T-helper 1 cell treated with Interleukin-12 subunit alpha and Interleukin-12 subunit beta and Interleukin-4 antibody, amounts not matched to agents 30 μg/mL and 1 μg/mL, for 36 hours (primary cell): ENCODE data around the gene GCGR.

Experiments
- H3K27ac Mint-ChIP-seq: one replicate; pipeline ENCODE4 v1.8.0; 2021; ENCODE audit warnings: mild to moderate bottlenecking, mixed read lengths
- H3K27me3 Mint-ChIP-seq: one replicate; pipeline ENCODE4 v1.8.0; 2021; ENCODE audit warnings: low read depth, mixed read lengths
- H3K36me3 Mint-ChIP-seq: one replicate; pipeline ENCODE4 v1.8.0; 2021; ENCODE audit warnings: low read depth, mixed read lengths
- H3K4me1 Mint-ChIP-seq: one replicate; pipeline ENCODE4 v1.8.0; 2021; ENCODE audit warnings: low read depth, mixed read lengths
- H3K4me3 Mint-ChIP-seq: one replicate; pipeline ENCODE4 v1.8.0; 2021; ENCODE audit warnings: mild to moderate bottlenecking, moderate library complexity, mixed read lengths
- H3K9me3 Mint-ChIP-seq: one replicate; pipeline ENCODE4 v1.8.0; 2021; ENCODE audit warnings: mixed read lengths

The GCGR gene

DNA sequence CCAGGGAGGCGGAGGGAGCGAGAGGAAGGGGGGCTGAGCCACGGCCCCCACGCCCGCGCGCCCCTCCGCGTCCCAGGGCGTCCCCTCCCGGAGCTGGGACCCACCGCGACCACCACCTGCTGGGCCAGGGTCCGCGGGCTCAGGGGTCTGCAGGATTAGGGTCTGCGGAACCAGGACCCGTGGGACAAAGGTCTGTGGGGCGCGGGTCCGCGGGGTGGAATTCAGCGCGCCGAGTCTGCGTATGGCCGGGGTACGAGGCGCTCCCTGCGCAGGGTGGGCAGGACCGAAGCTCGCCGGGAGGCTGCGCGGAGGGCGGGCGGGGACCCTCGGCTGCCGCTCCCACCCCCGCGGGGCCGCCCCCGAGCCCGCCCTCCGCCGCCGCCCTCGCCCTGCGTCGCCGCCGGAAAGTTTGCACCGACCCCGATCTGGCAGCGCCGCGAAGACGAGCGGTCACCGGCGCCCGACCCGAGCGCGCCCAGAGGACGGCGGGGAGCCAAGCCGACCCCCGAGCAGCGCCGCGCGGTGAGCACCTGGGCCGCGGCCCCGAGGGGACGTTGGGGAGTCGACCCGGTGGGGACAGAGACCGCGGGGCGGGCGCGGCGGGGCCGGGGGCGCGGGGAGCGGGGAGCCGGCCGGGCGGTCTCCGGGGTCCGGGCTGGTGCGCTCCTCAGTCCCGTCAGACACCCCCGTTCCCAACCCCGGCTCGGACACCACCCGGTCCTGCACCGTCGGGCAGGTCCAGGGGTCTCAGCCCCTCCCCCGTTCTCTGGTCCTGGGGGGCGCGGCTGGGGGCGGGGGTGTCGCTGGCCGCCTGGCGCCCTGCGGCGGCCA is at the start of gene GCGR:
GCGR (plus strand) TSS at position 423 of the 831 bp plus-strand sequence. CDS start 4,869 bp downstream, outside the sequence.
- Mint-ChIP-seq H3K4me3 (no peak within 1 kb of the TSS), H3K27me3 (peaks cover 42% of the 10 kb centered on the region), H3K27ac (no peak within 1 kb of the TSS), H3K4me1 (no peaks in the 10 kb centered on the region), H3K9me3 (no peaks in the 10 kb centered on the region), H3K36me3 (no peaks in the 10 kb centered on the region)

- Mint-ChIP-seq H3K27ac (no peak overlapping the region), H3K27me3 (no peaks in the 10 kb centered on the region), H3K4me1 (no peaks in the 10 kb centered on the region), H3K4me3 (no peak overlapping the region), H3K9me3 (no peaks in the 10 kb centered on the region), H3K36me3 (no peaks in the 10 kb centered on the region)
These were observed 11.0 kb upstream of the GCGR start for GRCh38 chr17:81792675-81793615.

- Mint-ChIP-seq H3K27ac (no peak overlapping the region), H3K9me3 (no peaks in the 10 kb centered on the region), H3K27me3 (no peaks in the 10 kb centered on the region), H3K4me1 (no peaks in the 10 kb centered on the region), H3K4me3 (no peak overlapping the region), H3K36me3 (no peaks in the 10 kb centered on the region)
These were observed 9.9 kb upstream of the GCGR start for GRCh38 chr17:81794074-81794476.

- Mint-ChIP-seq H3K9me3 (no peaks in the 10 kb centered on the region), H3K36me3 (no peaks in the 10 kb centered on the region), H3K4me1 (no peaks in the 10 kb centered on the region), H3K4me3 (no peak overlapping the region), H3K27ac (no peak overlapping the region), H3K27me3 (no peaks in the 10 kb centered on the region)
These were observed 9.4 kb upstream of the GCGR start for GRCh38 chr17:81794509-81794908.

DNA sequence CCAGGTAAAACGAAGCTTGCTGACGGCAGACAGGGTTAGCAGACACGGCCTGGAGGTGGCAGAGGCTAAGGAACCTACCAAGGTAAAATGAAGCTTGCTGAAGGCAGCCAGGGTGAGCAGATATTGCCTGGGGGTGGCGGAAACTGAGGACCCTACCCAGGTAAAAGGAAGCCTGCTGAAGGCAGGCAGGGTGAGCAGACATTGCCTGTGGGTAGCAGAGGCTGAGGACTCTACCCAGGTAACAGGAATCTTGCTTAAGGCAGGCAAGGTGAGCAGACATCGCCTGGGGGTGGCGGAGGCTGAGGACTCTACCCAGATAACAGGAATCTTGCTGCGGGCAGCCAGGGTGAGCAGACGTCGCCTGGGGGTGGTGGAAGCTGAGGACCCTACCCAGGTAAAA is 2.6 kb upstream of the GCGR start:
- H3K27me3 Mint-ChIP-seq: peaks cover 37% of the 10 kb centered on the region
- no peaks in the 10 kb centered on the region for H3K9me3 Mint-ChIP-seq
- no peaks in the 10 kb centered on the region for H3K4me1 Mint-ChIP-seq
- H3K4me3 Mint-ChIP-seq: no peak overlapping the region
- H3K36me3 Mint-ChIP-seq: no peaks in the 10 kb centered on the region
- no peak overlapping the region for H3K27ac Mint-ChIP-seq

- Mint-ChIP-seq H3K36me3 (no peaks in the 10 kb centered on the region), H3K9me3 (no peaks in the 10 kb centered on the region), H3K27ac (no peak overlapping the region), H3K27me3 (peaks cover 37% of the 10 kb centered on the region), H3K4me1 (no peaks in the 10 kb centered on the region), H3K4me3 (no peak overlapping the region)
These were observed 1.7 kb upstream of the GCGR start for GRCh38 chr17:81802048-81802758.

DNA sequence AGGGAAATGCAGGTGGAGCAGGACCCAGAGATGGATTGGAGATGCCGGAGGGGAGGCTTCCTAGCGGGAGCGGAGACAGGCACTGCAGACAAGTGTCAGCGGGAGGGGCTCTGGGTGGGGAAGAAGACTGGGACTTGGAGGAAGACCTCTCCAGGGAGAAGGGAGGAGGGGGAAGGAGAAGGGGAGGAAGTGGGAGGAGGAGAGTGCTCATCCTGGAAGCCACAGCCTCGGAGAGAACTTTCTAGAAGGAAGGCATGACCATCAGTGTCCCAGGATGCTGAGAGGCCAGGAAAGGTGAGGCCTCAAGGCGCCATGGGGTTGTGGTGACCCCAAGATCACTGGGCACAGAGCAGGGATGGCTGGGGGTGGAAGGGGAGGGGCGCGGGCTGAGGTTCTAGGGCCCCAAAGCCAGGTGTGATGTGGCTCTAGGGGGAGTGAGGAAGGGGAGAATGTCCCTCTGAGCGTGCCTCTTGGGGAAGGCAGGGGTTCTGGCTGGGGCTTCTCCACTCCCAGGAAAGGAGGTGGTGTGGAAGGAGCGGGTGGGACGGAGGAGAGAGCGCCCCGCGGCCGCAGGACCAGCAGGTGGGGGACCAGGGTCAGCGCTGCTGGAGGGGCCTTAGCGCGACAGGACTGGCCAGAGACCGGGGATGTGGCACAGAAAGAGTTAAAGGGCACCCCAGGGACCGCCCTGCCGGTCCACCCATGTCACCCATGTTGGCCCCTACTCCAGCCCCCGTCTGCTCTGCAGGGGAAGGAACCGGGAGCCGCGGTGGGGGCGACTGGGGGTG is 900 bp upstream of the GCGR start:
- H3K27me3 Mint-ChIP-seq: peaks cover 42% of the 10 kb centered on the region
- no peak overlapping the region for H3K4me3 Mint-ChIP-seq
- H3K27ac Mint-ChIP-seq: no peak overlapping the region
- no peaks in the 10 kb centered on the region for H3K4me1 Mint-ChIP-seq
- no peaks in the 10 kb centered on the region for H3K36me3 Mint-ChIP-seq
- H3K9me3 Mint-ChIP-seq: no peaks in the 10 kb centered on the region

DNA sequence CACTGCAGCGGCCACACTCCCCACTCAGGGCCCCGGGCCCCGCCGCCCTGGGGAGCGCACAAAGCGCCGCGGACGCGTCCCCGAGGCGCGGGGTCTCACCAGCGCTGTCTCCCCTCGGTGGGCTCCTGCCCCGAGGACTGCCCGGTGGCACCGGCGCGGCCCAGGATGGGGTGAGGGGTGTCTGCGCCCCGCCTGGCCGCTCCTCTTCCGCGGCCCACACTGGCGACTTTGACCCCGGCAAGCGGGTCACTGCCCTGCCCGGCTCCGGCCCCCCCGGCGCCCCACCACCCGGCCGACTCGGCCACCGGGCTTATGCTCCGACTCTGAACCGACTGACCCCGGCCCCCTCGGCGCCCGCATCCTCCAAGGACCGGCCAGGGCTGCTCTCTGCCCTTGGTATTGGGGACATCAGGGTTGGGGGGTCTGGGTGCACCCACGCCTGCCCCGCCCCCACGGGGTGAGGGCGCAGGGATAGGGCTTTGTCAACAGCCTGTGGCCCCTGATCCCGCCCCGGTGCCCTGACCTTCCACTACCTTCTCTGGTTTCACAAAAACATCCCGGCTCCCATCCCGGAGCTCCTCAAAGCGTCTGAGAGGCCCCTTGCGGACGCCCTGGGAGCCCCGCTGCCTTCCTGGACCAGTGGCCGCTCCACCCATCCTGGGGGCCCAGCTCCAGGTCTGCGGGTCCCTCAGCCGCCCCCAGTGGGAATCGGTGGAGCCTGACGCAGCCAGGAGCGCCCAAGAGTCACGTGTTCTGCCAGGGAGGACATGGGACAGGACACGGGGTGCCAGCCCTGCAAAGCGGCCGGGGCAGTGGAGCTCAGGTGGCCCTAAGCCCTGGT is 829 bp downstream of the GCGR start:
- Mint-ChIP-seq H3K36me3 (no peaks in the 10 kb centered on the region), H3K9me3 (no peaks in the 10 kb centered on the region), H3K4me3 (no peak overlapping the region), H3K27me3 (peaks cover 44% of the 10 kb centered on the region), H3K4me1 (no peaks in the 10 kb centered on the region), H3K27ac (no peak overlapping the region)

- Mint-ChIP-seq H3K36me3 (no peaks in the 10 kb centered on the region), H3K4me1 (no peaks in the 10 kb centered on the region), H3K27me3 (peaks cover 40% of the 10 kb centered on the region), H3K4me3 (no peak overlapping the region), H3K9me3 (no peaks in the 10 kb centered on the region), H3K27ac (no peak overlapping the region)
These were observed 1.9 kb downstream of the GCGR start for GRCh38 chr17:81805707-81806460.

GRCh38 chr17:81806461-81807209 is 2.7 kb downstream of the GCGR start:
- no peaks in the 10 kb centered on the region for H3K36me3 Mint-ChIP-seq
- no peak overlapping the region for H3K4me3 Mint-ChIP-seq
- no peak overlapping the region for H3K27ac Mint-ChIP-seq
- no peaks in the 10 kb centered on the region for H3K9me3 Mint-ChIP-seq
- no peaks in the 10 kb centered on the region for H3K4me1 Mint-ChIP-seq
- peaks cover 36% of the 10 kb centered on the region for H3K27me3 Mint-ChIP-seq

GRCh38 chr17:81807210-81807719 is 3.3 kb downstream of the GCGR start:
- Mint-ChIP-seq H3K36me3 (no peaks in the 10 kb centered on the region), H3K27ac (no peak overlapping the region), H3K27me3 (peaks cover 30% of the 10 kb centered on the region), H3K4me1 (no peaks in the 10 kb centered on the region), H3K9me3 (no peaks in the 10 kb centered on the region), H3K4me3 (no peak overlapping the region)

DNA sequence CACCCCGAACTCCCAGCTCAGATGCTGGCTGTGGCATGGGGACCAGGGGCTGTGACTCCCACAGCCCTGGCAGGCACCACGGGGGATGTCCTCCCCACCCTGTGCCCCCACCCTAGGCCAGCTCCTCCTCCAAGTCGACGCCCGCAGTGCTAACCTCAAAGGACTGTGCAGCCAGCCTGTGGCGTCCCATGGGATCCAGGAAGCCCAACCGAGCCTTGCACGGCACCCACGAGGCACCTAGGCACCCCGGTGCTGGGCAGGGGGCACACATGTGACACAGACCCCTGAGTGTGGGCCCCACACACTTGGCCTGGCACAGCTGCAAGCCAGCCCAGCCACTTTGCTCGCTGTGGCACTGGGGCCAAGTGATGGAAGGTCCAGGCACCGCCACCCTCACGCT is 3.9 kb downstream of the GCGR start:
- Mint-ChIP-seq H3K4me1 (no peaks in the 10 kb centered on the region), H3K27me3 (peaks cover 24% of the 10 kb centered on the region), H3K27ac (no peak overlapping the region), H3K4me3 (no peak overlapping the region), H3K9me3 (no peaks in the 10 kb centered on the region), H3K36me3 (no peaks in the 10 kb centered on the region)
